GM19239 (cell line): ENCODE results near the gene TENT5C.

Experiments
- DNase-seq: peaks from one replicate; pipeline ENCODE4 v3.0.0; 2011; ENCODE audit warnings: low spot score; ENCODE audit not compliant: insufficient read length
- FAIRE-seq: peaks from 2 replicates; lab custom pipeline; 2011; peaks lifted over from hg19 to GRCh38; lab: Jason Lieb, UNC

The TENT5C gene

DNA sequence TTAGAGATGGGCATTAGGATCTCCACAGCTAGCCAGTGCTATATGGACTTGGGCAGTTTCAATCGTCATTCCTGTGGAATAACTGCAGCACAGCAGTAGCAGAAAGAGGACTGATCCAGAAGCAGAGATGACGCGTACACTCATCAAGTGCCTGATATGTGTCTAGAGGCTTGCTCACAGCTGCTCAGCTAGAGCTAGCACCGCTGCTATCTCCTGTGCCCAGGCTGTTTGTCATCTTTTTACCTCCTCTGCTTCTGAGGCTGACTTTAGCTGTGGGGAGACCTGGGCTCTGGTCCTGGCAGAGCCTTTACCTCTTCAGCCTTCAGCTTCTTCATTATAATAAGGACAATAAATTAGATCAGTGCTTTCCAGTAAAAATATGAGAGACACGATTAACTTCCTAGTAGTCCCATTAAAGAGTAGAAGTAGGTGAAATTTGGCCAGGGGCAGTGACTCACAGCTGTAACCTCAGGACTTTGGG, 5.3 kb downstream of the TENT5C start:
- DNase-seq (no peak), FAIRE-seq (no peak)

DNA sequence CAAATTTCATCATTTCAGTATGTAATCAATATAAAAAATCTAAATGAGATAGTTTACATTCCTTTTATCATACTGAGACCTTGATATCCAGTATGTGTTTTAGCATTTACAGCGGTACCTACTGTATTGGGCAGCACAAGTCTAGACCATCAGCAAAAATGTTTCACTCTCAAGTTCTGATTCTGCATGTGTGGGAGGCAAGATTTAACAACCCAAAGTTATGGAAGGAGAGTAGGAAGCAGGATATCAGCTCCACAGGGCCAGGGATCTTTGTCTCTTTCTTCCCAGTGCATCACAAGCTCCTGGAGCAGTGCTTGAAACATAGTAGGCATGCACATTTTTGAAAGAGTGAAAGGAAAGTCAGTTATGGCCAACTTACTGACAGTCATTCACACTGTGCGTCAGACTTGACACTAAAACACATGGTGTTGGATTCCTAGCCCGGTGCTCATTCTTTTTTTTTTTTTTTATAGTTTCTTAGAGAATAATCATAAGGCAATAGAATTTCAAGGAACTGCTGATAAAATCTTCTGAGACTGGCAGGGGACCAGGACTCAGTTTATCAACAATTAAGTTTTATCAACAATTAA, 6.1 kb downstream of the TENT5C start:
- DNase-seq (no peak), FAIRE-seq (no peak)

GRCh38 chr1:117612517-117613248, 6.8 kb downstream of the TENT5C start:
- no peak for FAIRE-seq
- DNase-seq = no peak

GRCh38 chr1:117613249-117613968, 7.6 kb downstream of the TENT5C start:
- DNase-seq = no peak
- no peak for FAIRE-seq

- no peak for FAIRE-seq
- DNase-seq = no peak
Measured at GRCh38 chr1:117613969-117614729, 8.3 kb downstream of the TENT5C start.

- DNase-seq (no peak), FAIRE-seq (no peak)
Measured at GRCh38 chr1:117615474-117615873, 9.6 kb downstream of the TENT5C start.

DNA sequence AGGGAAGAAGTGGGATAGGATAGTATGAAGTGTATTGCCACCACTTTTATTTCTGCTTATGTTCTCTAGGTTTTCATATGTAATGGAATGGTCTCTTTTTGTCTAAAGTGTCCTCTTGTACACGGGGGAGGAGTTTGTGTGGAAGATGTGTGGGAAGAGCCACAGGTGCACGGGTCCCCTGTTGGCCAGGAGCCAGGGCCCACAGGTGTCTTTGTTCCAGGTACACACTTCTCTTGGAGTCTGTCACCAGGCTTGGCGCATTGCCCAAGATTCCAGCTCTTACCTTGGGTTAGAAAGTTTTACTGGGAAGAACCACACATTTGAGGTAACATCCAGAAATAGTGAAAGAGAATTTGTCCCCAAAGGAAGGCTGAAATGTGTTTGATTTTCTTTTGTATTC, 10.5 kb downstream of the TENT5C start:
- FAIRE-seq (no peak), DNase-seq (no peak)

DNA sequence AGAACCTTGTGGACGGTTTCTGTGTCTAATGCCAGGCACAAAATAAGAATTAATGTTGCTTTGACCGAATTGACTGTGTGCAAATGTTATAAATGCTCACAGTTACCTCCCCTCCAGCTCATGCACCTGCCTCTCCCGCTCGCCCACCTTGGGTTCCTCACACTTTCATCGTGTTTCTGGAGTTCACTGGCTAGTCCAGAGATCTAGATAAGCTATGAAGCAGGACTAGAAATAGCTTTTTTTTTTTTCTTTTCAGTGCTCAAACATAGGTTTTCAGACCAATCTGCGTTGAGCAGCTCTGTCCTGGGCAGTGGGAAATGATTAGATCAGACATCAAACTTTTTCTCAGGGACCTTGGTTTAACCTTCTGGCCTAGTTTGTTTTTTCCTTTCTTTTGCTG, 11.1 kb downstream of the TENT5C start:
- DNase-seq = no peak
- no peak for FAIRE-seq

- no peak for DNase-seq
- no peak for FAIRE-seq
Measured at GRCh38 chr1:117618450-117619122, 12.7 kb downstream of the TENT5C start.

- DNase-seq (no peak), FAIRE-seq (no peak)
Measured at GRCh38 chr1:117620440-117620839, 14.6 kb downstream of the TENT5C start.

GRCh38 chr1:117621316-117621715, 15.5 kb downstream of the TENT5C start:
- DNase-seq (no peak), FAIRE-seq (no peak)

- DNase-seq = no peak
- FAIRE-seq = no peak
Measured at GRCh38 chr1:117622726-117623125, 16.9 kb downstream of the TENT5C start.

GRCh38 chr1:117623141-117623540, 17.3 kb downstream of the TENT5C start:
- DNase-seq = no peak
- no peak for FAIRE-seq

- DNase-seq (no peak), FAIRE-seq (no peak)
Measured at GRCh38 chr1:117623698-117624097, 17.9 kb downstream of the TENT5C start.

- no peak for FAIRE-seq
- no peak for DNase-seq
Measured at GRCh38 chr1:117627546-117628130, 21.8 kb downstream of the TENT5C start.

GRCh38 chr1:117628343-117628742, 22.5 kb downstream of the TENT5C start:
- FAIRE-seq (no peak), DNase-seq (no peak)

DNA sequence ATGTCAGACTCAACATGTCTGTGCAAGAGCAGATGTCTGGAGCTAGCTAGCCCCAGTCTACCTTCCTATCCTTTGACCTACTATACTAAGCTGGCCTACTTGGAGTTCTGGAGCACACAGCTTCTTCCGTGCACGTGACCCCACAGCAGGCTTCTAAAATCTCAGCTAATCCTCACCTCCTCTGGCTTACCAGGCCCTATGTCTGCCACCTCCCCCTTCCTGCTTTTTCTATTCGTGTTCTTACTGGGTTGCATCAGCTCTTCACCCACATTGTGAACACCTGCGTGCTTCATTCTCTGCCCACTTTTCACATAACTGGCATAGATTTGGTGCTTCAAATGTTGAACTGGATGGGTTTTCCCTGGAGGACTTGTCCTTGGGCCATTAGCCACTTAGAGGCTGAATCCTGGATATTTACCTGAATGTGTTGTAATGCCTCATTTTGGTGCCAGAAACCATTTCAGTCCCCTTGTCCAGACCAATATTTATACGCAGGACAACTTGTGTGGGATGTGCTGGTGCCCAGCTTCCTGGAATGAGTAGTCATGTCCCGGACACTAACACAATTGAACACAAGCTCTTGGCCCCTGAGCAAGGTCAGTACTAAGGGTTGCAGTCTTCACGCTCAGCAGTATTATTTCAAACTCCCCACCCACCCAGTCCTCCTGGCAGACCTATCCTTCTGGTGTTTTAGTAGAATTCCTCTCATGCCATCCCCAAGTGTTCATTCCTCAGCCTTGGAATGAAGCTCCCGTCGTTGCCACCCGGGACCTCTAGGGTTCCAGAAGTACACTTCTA, 24.0 kb downstream of the TENT5C start:
- FAIRE-seq (no peak), DNase-seq (no peak)

GRCh38 chr1:117630423-117630998, 24.7 kb downstream of the TENT5C start:
- FAIRE-seq = no peak
- no peak for DNase-seq
